H9 (cell line): ENCODE results near the gene IRX4. TPM values are rescaled to one million over a fixed set of nuclear protein-coding genes. Genes with fewer than 3 reads are reported as not detected.

ENCODE experiments used
- DNase-seq: peaks from one replicate; pipeline ENCODE4 v3.0.0-alpha.2; 2017
- H2AFZ ChIP-seq: one replicate; pipeline ENCODE4 v1.6.1; 2013; ENCODE audit warnings: mild to moderate bottlenecking, low read length, control low read depth, moderate library complexity
- H2AK5ac ChIP-seq: 2 replicates; pipeline ENCODE4 v1.6.1; 2013; ENCODE audit warnings: low read length, control low read depth, mixed read lengths; ENCODE audit not compliant: insufficient read length
- H2BK120ac ChIP-seq: one replicate; pipeline ENCODE4 v1.6.1; 2013; ENCODE audit warnings: low read depth, mild to moderate bottlenecking, low read length, control low read depth, inconsistent platforms; ENCODE audit not compliant: poor library complexity, severe bottlenecking
- H2BK12ac ChIP-seq: 2 replicates; pipeline ENCODE4 v1.6.1; 2013; ENCODE audit warnings: low read length, control low read depth, mixed read lengths, low read depth; ENCODE audit not compliant: insufficient read length
- H2BK15ac ChIP-seq: 2 replicates; pipeline ENCODE4 v1.6.1; 2013; ENCODE audit warnings: low read depth, low read length, control low read depth
- H2BK20ac ChIP-seq: one replicate; pipeline ENCODE4 v1.6.1; 2013; ENCODE audit warnings: low read depth, mild to moderate bottlenecking, low read length, control low read depth, inconsistent platforms; ENCODE audit not compliant: poor library complexity, severe bottlenecking
- H2BK5ac ChIP-seq: 2 replicates; pipeline ENCODE4 v1.6.1; 2013; ENCODE audit warnings: low read length, control low read depth, mixed read lengths; ENCODE audit not compliant: insufficient read length
- H3K14ac ChIP-seq: 2 replicates; pipeline ENCODE4 v1.6.1; 2013; ENCODE audit warnings: low read length, control low read depth; ENCODE audit not compliant: insufficient read depth
- H3K18ac ChIP-seq: 2 replicates; pipeline ENCODE4 v1.6.1; 2013; ENCODE audit warnings: low read depth, mild to moderate bottlenecking, mixed read lengths, low read length, control low read depth; ENCODE audit not compliant: insufficient read length
- H3K23ac ChIP-seq: 2 replicates; pipeline ENCODE4 v1.6.1; 2013; ENCODE audit warnings: low read length, control low read depth, mixed read lengths, low read depth; ENCODE audit not compliant: insufficient read length
- H3K23me2 ChIP-seq: 2 replicates; pipeline ENCODE4 v1.6.1; 2013; ENCODE audit warnings: low read depth, mild to moderate bottlenecking, mixed read lengths, low read length, control low read depth; ENCODE audit not compliant: insufficient read length, poor library complexity, severe bottlenecking
- H3K27ac ChIP-seq: 2 replicates; pipeline ENCODE4 v1.5.1; 2013; ENCODE audit warnings: low read length, control low read depth, mixed read lengths, low read depth; ENCODE audit not compliant: insufficient read length
- H3K27me3 ChIP-seq: 2 replicates; pipeline ENCODE4 v1.6.1; 2013; ENCODE audit warnings: low read length, control low read depth, inconsistent platforms; ENCODE audit not compliant: insufficient read depth
- H3K4ac ChIP-seq: 2 replicates; pipeline ENCODE4 v1.6.1; 2013; ENCODE audit warnings: low read depth, mild to moderate bottlenecking, control low read depth, inconsistent platforms, low read length, moderate library complexity
- H3K4me1 ChIP-seq: 2 replicates; pipeline ENCODE4 v1.6.1; 2013; ENCODE audit warnings: low read length, control low read depth, inconsistent platforms; ENCODE audit not compliant: insufficient read depth
- H3K4me2 ChIP-seq: 2 replicates; pipeline ENCODE4 v1.6.1; 2013; ENCODE audit warnings: low read length, control low read depth, mixed read lengths; ENCODE audit not compliant: insufficient read length, insufficient read depth
- H3K56ac ChIP-seq: 2 replicates; pipeline ENCODE4 v1.6.1; 2013; ENCODE audit warnings: low read depth, mild to moderate bottlenecking, mixed read lengths, low read length, control low read depth; ENCODE audit not compliant: insufficient read length
- H3K79me1 ChIP-seq: 2 replicates; pipeline ENCODE4 v1.6.1; 2013; ENCODE audit warnings: low read depth, mild to moderate bottlenecking, moderate library complexity, low read length, control low read depth, inconsistent platforms; ENCODE audit not compliant: insufficient read depth, poor library complexity, severe bottlenecking
- H3K79me2 ChIP-seq: 2 replicates; pipeline ENCODE4 v1.6.1; 2013; ENCODE audit warnings: low read length, control low read depth, inconsistent platforms; ENCODE audit not compliant: insufficient read depth
- H3K9ac ChIP-seq: 2 replicates; pipeline ENCODE4 v1.6.1; 2013; ENCODE audit warnings: low read length, control low read depth, mixed read lengths; ENCODE audit not compliant: insufficient read length; ENCODE audit errors: extremely low read depth
- H3K9me3 ChIP-seq: one replicate; pipeline ENCODE4 v1.6.1; 2013; ENCODE audit warnings: low read depth, low read length, inconsistent platforms; ENCODE audit not compliant: control insufficient read depth
- H3T11ph ChIP-seq: one replicate; pipeline ENCODE4 v1.6.1; 2013; ENCODE audit warnings: mild to moderate bottlenecking, low read length, control low read depth, inconsistent platforms
- H4K20me1 ChIP-seq: one replicate; pipeline ENCODE4 v1.6.1; 2013; ENCODE audit not compliant: control insufficient read depth, insufficient read length, insufficient read depth
- H4K5ac ChIP-seq: 2 replicates; pipeline ENCODE4 v1.6.1; 2013; ENCODE audit warnings: low read depth, mild to moderate bottlenecking, mixed read lengths, low read length, control low read depth; ENCODE audit not compliant: insufficient read length
- H4K8ac ChIP-seq: replicated peaks from 2 replicates; pipeline ENCODE4 v1.6.1; 2013; ENCODE audit warnings: low read length, control low read depth, mixed read lengths, low read depth; ENCODE audit not compliant: insufficient read length
- H4K91ac ChIP-seq: 2 replicates; pipeline ENCODE4 v1.6.1; 2013; ENCODE audit warnings: low read depth, mild to moderate bottlenecking, moderate library complexity, mixed read lengths, low read length, control low read depth; ENCODE audit not compliant: insufficient read length
- H3K27ac Mint-ChIP-seq, 3 experiments: 2 replicates in 2 of 3; 3 replicates in 1 of 3; pipeline ENCODE4 v1.8.0; 2020 to 2021; ENCODE audit warnings: mixed read lengths in 3 of 3, mild to moderate bottlenecking in 1 of 3, moderate library complexity in 1 of 3
- H3K27me3 Mint-ChIP-seq: 2 replicates; pipeline ENCODE4 v1.8.0; 2021; ENCODE audit warnings: low read depth, mild to moderate bottlenecking, moderate library complexity, mixed read lengths
- H3K36me3 Mint-ChIP-seq, 3 experiments: 2 replicates in 2 of 3; 3 replicates in 1 of 3; pipeline ENCODE4 v1.8.0; 2020 to 2021; ENCODE audit warnings: low read depth in 3 of 3, mixed read lengths in 3 of 3; ENCODE audit not compliant: insufficient read depth in 1 of 3
- H3K4me1 Mint-ChIP-seq, 2 experiments: 2 replicates each; pipeline ENCODE4 v1.8.0; 2020; ENCODE audit warnings: mixed read lengths in 2 of 2
- H3K4me3 Mint-ChIP-seq, 2 experiments: 2 replicates in 1 of 2; 3 replicates in 1 of 2; pipeline ENCODE4 v1.8.0; 2020 to 2021; ENCODE audit warnings: mild to moderate bottlenecking in 2 of 2, mixed read lengths in 2 of 2, moderate library complexity in 1 of 2
- H3K9me3 Mint-ChIP-seq, 2 experiments: 2 replicates in 1 of 2; 3 replicates in 1 of 2; pipeline ENCODE4 v1.8.0; 2020; ENCODE audit warnings: mild to moderate bottlenecking in 2 of 2, mixed read lengths in 2 of 2, moderate library complexity in 1 of 2
- CTCF ChIP-seq: fragments of 200-600 bp; sonication (generic); conservative IDR thresholded peaks from 3 replicates; pipeline ENCODE4 v1.8.0; 2021; ENCODE audit warnings: antibody characterized with exemption, mild to moderate bottlenecking
- WGBS: extraction: QIAGEN DNeasy Blood & Tissue Kit; methylation state at CpG from one replicate; pipeline ENCODE4 v1.1.7; 2013; ENCODE audit warnings: missing lambda C conversion rate, low lambda C conversion rate, mixed read lengths; ENCODE audit not compliant: insufficient read length; ENCODE audit errors: extremely low coverage; 5-methylcytosine and 5-hydroxymethylcytosine counted together
- total RNA-seq: library from RNA; stranded (reverse); gene quantifications from 2 replicates; pipeline ENCODE4 v1.2.1, GENCODE V29; 2021

Gene IRX4
- total RNA-seq, 1 experiment from 2014 or later: 3.2 TPM

- Mint-ChIP-seq H3K9me3 (no peaks in the 10 kb centered on the region), H3K4me1 (peaks cover 8 to 17% of the 10 kb centered on the region in 2 experiments; a peak in 3 of 4 replicates), H3K36me3 (no peaks in the 10 kb centered on the region), H3K4me3 (no peak overlapping the region), H3K27me3 (peaks cover 86% of the 10 kb centered on the region), H3K27ac (no peak overlapping the region)
- DNase-seq: no peak
- Histone ChIP-seq H4K91ac (no peak overlapping the region), H4K5ac (no peak overlapping the region), H3K79me2 (no peaks in the 10 kb centered on the region), H2AFZ (no peak overlapping the region), H2BK12ac (no peak overlapping the region), H4K20me1 (no peaks in the 10 kb centered on the region), H3K9me3 (no peaks in the 10 kb centered on the region), H2BK20ac (no peak overlapping the region), H3K4me2 (no peak overlapping the region), H3K18ac (no peak overlapping the region), H3K27me3 (peaks cover 10% of the 10 kb centered on the region; the same call in 1 of the 2 replicates), H2AK5ac (no peak overlapping the region), H2BK5ac (no peak overlapping the region), H3K23me2 (no peaks in the 10 kb centered on the region), H3K9ac (no peak overlapping the region), H3K23ac (no peak overlapping the region), H2BK120ac (no peak overlapping the region), H3K79me1 (no peaks in the 10 kb centered on the region), H3T11ph (no peak overlapping the region), H3K27ac (no peak overlapping the region), H3K14ac (no peak overlapping the region), H4K8ac (no peak overlapping the region), H2BK15ac (no peak overlapping the region), H3K56ac (no peak overlapping the region), H3K4me1 (no peaks in the 10 kb centered on the region), H3K4ac (no peak overlapping the region)
- TF ChIP-seq CTCF: no peak
- no CpG with 5 or more reads among the region's 9 CpGs for WGBS
Observed at GRCh38 chr5:1892211-1892610, 9.5 kb upstream of the IRX4 start.
